K562 (cell line): ENCODE measurements around the gene DOCK3.

Source experiments
- SMC3 ChIP-seq: conservative IDR thresholded peaks from 2 replicates; pipeline ENCODE4 v1.6.1; 2011; ENCODE audit warnings: low read depth, low read length, improper control_type of control experiment; ENCODE audit not compliant: insufficient read depth
- TF ChIP-seq, protein P1 (sequence below), 3 experiments: IDR thresholded peaks in 2 of 3; conservative IDR thresholded peaks in 1 of 3; 2 replicates each; pipeline ENCODE4 v1.5.1; 2011 to 2012; ENCODE audit warnings: low read length in 3 of 3, mild to moderate bottlenecking in 3 of 3, control low read depth in 2 of 3, improper control_type of control experiment in 1 of 3, inconsistent platforms in 1 of 3, low read depth in 1 of 3, mixed read lengths in 1 of 3, moderate library complexity in 1 of 3; ENCODE audit not compliant: insufficient read depth in 2 of 3

DNA sequence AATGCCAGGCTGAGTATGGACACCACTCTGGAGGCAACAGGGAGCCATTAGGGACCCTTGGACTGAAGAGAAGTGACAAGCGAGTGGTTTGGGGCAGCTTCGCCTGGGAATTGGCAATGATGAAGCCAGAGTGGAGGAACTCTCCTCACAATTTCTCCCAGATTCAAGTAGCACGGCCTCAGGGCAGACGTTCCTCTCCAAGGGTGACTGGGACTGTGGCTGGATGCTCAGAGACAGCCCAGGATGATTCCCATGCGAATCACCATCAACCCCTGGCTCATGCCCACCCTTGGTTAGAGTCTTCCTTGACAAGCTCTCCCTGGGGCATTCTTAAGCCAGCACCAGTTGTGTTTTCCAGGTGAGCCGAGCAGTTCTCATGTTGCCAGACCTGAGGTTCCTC lies 16.3 kb upstream of the DOCK3 start:
- TF ChIP-seq, protein P1, sequence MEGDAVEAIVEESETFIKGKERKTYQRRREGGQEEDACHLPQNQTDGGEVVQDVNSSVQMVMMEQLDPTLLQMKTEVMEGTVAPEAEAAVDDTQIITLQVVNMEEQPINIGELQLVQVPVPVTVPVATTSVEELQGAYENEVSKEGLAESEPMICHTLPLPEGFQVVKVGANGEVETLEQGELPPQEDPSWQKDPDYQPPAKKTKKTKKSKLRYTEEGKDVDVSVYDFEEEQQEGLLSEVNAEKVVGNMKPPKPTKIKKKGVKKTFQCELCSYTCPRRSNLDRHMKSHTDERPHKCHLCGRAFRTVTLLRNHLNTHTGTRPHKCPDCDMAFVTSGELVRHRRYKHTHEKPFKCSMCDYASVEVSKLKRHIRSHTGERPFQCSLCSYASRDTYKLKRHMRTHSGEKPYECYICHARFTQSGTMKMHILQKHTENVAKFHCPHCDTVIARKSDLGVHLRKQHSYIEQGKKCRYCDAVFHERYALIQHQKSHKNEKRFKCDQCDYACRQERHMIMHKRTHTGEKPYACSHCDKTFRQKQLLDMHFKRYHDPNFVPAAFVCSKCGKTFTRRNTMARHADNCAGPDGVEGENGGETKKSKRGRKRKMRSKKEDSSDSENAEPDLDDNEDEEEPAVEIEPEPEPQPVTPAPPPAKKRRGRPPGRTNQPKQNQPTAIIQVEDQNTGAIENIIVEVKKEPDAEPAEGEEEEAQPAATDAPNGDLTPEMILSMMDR (IDR thresholded peaks at IDR 0.05 in 2 of 3, conservative IDR thresholded peaks at IDR 0.05 in 1 of 3; ENCODE audit: insufficient read depth in 2 of 3, low read depth in 1 of 3, low read length in 3 of 3) = no peak
- no peak for TF ChIP-seq SMC3
